ENCODE results near the gene MGAT5.

DNA sequence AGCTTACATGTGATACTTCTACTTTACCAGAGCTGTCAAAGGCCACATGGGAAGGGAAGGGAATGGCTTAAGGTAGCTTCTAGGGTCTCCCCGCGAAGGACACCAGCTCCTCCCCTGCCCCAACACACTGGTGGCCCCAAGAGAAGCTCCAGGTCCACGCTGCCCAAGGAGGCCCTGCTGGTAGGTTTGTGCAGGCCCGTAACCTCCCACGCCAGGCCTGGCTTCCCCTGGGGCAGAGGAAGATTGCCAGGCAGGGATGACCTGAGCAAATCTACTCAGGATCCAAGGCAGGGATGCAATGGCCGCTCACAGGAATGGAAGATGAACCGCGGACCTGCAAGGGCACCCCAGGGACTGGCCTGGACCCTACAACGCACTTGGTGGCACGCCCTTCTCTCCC, 205.1 kb downstream of the MGAT5 start:
- no peak for TF ChIP-seq POLR2A (IDR thresholded peaks at IDR 0.05)
- TF ChIP-seq, protein P1, sequence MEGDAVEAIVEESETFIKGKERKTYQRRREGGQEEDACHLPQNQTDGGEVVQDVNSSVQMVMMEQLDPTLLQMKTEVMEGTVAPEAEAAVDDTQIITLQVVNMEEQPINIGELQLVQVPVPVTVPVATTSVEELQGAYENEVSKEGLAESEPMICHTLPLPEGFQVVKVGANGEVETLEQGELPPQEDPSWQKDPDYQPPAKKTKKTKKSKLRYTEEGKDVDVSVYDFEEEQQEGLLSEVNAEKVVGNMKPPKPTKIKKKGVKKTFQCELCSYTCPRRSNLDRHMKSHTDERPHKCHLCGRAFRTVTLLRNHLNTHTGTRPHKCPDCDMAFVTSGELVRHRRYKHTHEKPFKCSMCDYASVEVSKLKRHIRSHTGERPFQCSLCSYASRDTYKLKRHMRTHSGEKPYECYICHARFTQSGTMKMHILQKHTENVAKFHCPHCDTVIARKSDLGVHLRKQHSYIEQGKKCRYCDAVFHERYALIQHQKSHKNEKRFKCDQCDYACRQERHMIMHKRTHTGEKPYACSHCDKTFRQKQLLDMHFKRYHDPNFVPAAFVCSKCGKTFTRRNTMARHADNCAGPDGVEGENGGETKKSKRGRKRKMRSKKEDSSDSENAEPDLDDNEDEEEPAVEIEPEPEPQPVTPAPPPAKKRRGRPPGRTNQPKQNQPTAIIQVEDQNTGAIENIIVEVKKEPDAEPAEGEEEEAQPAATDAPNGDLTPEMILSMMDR (IDR thresholded peaks at IDR 0.05), result no peak
